ENCODE results near the gene KRT73.

Gene KRT73

GRCh38 chr12:52616680-52617402 lies 1.5 kb downstream of the KRT73 start:
- DNase-seq = no peak

- no peak for DNase-seq
These were observed 2.4 kb downstream of the KRT73 start for GRCh38 chr12:52615912-52616311.

- DNase-seq = no peak
These were observed 3.0 kb downstream of the KRT73 start for GRCh38 chr12:52615208-52615868.

- peak; percentile 27 for DNase-seq
These were observed 3.8 kb downstream of the KRT73 start for GRCh38 chr12:52614381-52615207.

GRCh38 chr12:52613384-52614030 lies 4.9 kb downstream of the KRT73 start:
- no peak for DNase-seq

- no peak for DNase-seq
These were observed 5.7 kb downstream of the KRT73 start for GRCh38 chr12:52612431-52613383.

- no peak for DNase-seq
These were observed 7.3 kb downstream of the KRT73 start for GRCh38 chr12:52611080-52611468.

- no peak for DNase-seq
These were observed 9.3 kb downstream of the KRT73 start for GRCh38 chr12:52608826-52609630.

GRCh38 chr12:52608161-52608560 lies 10.2 kb downstream of the KRT73 start:
- no peak for DNase-seq

GRCh38 chr12:52607314-52607713 lies 11.0 kb downstream of the KRT73 start:
- DNase-seq = no peak

- DNase-seq = no peak
These were observed 11.7 kb downstream of the KRT73 start for GRCh38 chr12:52606581-52607218.

GRCh38 chr12:52606096-52606495 lies 12.3 kb downstream of the KRT73 start:
- DNase-seq = no peak

- DNase-seq = no peak
These were observed 12.8 kb downstream of the KRT73 start for GRCh38 chr12:52605542-52605941.

- DNase-seq = no peak
These were observed 13.5 kb downstream of the KRT73 start for GRCh38 chr12:52604859-52605258.

GRCh38 chr12:52603314-52603713 lies 15.0 kb downstream of the KRT73 start:
- no peak for DNase-seq

- no peak for DNase-seq
These were observed 15.8 kb downstream of the KRT73 start for GRCh38 chr12:52602552-52602951.

- DNase-seq = no peak
These were observed 16.7 kb downstream of the KRT73 start for GRCh38 chr12:52601671-52602070.

- no peak for DNase-seq
These were observed 17.3 kb downstream of the KRT73 start, which contains the start of gene KRT72 for GRCh38 chr12:52600941-52601481. Gene KRT72, minus strand, starts transcription at chr12:52601463. Its CDS starts 11 bp downstream, at chr12:52601452.

- DNase-seq = no peak
These were observed 17.9 kb downstream of the KRT73 start for GRCh38 chr12:52600475-52600874.

- DNase-seq = no peak
These were observed 18.3 kb downstream of the KRT73 start for GRCh38 chr12:52600071-52600470.
